Hepatocyte (in vitro differentiated cells): ENCODE measurements around the gene SPATC1L.

Source experiments
- EZH2 ChIP-seq: fragments of 200-600 bp; sonication (generic); IDR thresholded peaks from 2 replicates; pipeline ENCODE4 v1.6.1; 2016; ENCODE audit warnings: antibody characterized with exemption, mild to moderate bottlenecking, borderline replicate concordance
- TF ChIP-seq, protein P1 (sequence below): fragments of 200-600 bp; sonication (generic); IDR thresholded peaks from 2 replicates; pipeline ENCODE4 v1.5.1; 2016; ENCODE audit warnings: antibody characterized with exemption, mild to moderate bottlenecking; ENCODE audit not compliant: poor library complexity

DNA sequence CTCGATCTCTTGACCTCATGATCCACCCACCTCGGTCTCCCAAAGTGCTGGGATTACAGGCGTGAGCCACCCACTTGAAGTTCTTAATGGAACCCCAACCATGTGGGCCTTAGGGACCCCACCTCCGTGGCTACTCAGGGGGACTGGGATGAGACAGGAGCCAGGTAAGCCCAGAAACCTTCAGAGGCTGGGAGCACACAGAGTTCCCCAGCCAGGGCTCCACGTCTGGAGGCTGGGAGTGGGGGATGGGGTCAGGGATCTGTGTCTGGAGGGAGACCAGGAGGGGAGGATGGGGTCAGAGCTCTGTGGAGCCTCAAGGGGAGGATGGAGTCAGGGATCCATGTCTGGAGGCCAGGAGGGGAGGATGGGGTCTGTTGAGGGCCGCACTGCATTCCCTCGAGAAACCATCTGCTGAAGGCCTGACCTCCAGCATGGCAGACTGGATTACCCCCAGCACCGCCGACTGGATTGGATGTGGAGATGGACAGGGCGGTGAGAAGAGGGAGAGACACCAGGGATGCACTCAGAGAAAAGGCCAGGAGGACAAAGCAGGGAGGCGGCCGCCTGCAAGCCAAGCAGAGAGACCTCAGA, 26.8 kb downstream of the SPATC1L start:
- TF ChIP-seq EZH2: no peak
- TF ChIP-seq, protein P1, sequence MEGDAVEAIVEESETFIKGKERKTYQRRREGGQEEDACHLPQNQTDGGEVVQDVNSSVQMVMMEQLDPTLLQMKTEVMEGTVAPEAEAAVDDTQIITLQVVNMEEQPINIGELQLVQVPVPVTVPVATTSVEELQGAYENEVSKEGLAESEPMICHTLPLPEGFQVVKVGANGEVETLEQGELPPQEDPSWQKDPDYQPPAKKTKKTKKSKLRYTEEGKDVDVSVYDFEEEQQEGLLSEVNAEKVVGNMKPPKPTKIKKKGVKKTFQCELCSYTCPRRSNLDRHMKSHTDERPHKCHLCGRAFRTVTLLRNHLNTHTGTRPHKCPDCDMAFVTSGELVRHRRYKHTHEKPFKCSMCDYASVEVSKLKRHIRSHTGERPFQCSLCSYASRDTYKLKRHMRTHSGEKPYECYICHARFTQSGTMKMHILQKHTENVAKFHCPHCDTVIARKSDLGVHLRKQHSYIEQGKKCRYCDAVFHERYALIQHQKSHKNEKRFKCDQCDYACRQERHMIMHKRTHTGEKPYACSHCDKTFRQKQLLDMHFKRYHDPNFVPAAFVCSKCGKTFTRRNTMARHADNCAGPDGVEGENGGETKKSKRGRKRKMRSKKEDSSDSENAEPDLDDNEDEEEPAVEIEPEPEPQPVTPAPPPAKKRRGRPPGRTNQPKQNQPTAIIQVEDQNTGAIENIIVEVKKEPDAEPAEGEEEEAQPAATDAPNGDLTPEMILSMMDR: no peak
